H9 (cell line): ENCODE measurements around the gene RNF215. TPM values are rescaled to one million over a fixed set of nuclear protein-coding genes. Genes with fewer than 3 reads are reported as not detected.

ENCODE experiments used
- DNase-seq: peaks from one replicate; pipeline ENCODE4 v3.0.0-alpha.2; 2017
- H2AFZ ChIP-seq: one replicate; pipeline ENCODE4 v1.6.1; 2013; ENCODE audit warnings: mild to moderate bottlenecking, low read length, control low read depth, moderate library complexity
- H2AK5ac ChIP-seq: 2 replicates; pipeline ENCODE4 v1.6.1; 2013; ENCODE audit warnings: low read length, control low read depth, mixed read lengths; ENCODE audit not compliant: insufficient read length
- H2BK120ac ChIP-seq: one replicate; pipeline ENCODE4 v1.6.1; 2013; ENCODE audit warnings: low read depth, mild to moderate bottlenecking, low read length, control low read depth, inconsistent platforms; ENCODE audit not compliant: poor library complexity, severe bottlenecking
- H2BK12ac ChIP-seq: 2 replicates; pipeline ENCODE4 v1.6.1; 2013; ENCODE audit warnings: low read length, control low read depth, mixed read lengths, low read depth; ENCODE audit not compliant: insufficient read length
- H2BK15ac ChIP-seq: 2 replicates; pipeline ENCODE4 v1.6.1; 2013; ENCODE audit warnings: low read depth, low read length, control low read depth
- H2BK20ac ChIP-seq: one replicate; pipeline ENCODE4 v1.6.1; 2013; ENCODE audit warnings: low read depth, mild to moderate bottlenecking, low read length, control low read depth, inconsistent platforms; ENCODE audit not compliant: poor library complexity, severe bottlenecking
- H2BK5ac ChIP-seq: 2 replicates; pipeline ENCODE4 v1.6.1; 2013; ENCODE audit warnings: low read length, control low read depth, mixed read lengths; ENCODE audit not compliant: insufficient read length
- H3K14ac ChIP-seq: 2 replicates; pipeline ENCODE4 v1.6.1; 2013; ENCODE audit warnings: low read length, control low read depth; ENCODE audit not compliant: insufficient read depth
- H3K18ac ChIP-seq: 2 replicates; pipeline ENCODE4 v1.6.1; 2013; ENCODE audit warnings: low read depth, mild to moderate bottlenecking, mixed read lengths, low read length, control low read depth; ENCODE audit not compliant: insufficient read length
- H3K23ac ChIP-seq: 2 replicates; pipeline ENCODE4 v1.6.1; 2013; ENCODE audit warnings: low read length, control low read depth, mixed read lengths, low read depth; ENCODE audit not compliant: insufficient read length
- H3K23me2 ChIP-seq: 2 replicates; pipeline ENCODE4 v1.6.1; 2013; ENCODE audit warnings: low read depth, mild to moderate bottlenecking, mixed read lengths, low read length, control low read depth; ENCODE audit not compliant: insufficient read length, poor library complexity, severe bottlenecking
- H3K27ac ChIP-seq: 2 replicates; pipeline ENCODE4 v1.5.1; 2013; ENCODE audit warnings: low read length, control low read depth, mixed read lengths, low read depth; ENCODE audit not compliant: insufficient read length
- H3K27me3 ChIP-seq: 2 replicates; pipeline ENCODE4 v1.6.1; 2013; ENCODE audit warnings: low read length, control low read depth, inconsistent platforms; ENCODE audit not compliant: insufficient read depth
- H3K4ac ChIP-seq: 2 replicates; pipeline ENCODE4 v1.6.1; 2013; ENCODE audit warnings: low read depth, mild to moderate bottlenecking, control low read depth, inconsistent platforms, low read length, moderate library complexity
- H3K4me1 ChIP-seq: 2 replicates; pipeline ENCODE4 v1.6.1; 2013; ENCODE audit warnings: low read length, control low read depth, inconsistent platforms; ENCODE audit not compliant: insufficient read depth
- H3K4me2 ChIP-seq: 2 replicates; pipeline ENCODE4 v1.6.1; 2013; ENCODE audit warnings: low read length, control low read depth, mixed read lengths; ENCODE audit not compliant: insufficient read length, insufficient read depth
- H3K56ac ChIP-seq: 2 replicates; pipeline ENCODE4 v1.6.1; 2013; ENCODE audit warnings: low read depth, mild to moderate bottlenecking, mixed read lengths, low read length, control low read depth; ENCODE audit not compliant: insufficient read length
- H3K79me1 ChIP-seq: 2 replicates; pipeline ENCODE4 v1.6.1; 2013; ENCODE audit warnings: low read depth, mild to moderate bottlenecking, moderate library complexity, low read length, control low read depth, inconsistent platforms; ENCODE audit not compliant: insufficient read depth, poor library complexity, severe bottlenecking
- H3K79me2 ChIP-seq: 2 replicates; pipeline ENCODE4 v1.6.1; 2013; ENCODE audit warnings: low read length, control low read depth, inconsistent platforms; ENCODE audit not compliant: insufficient read depth
- H3K9ac ChIP-seq: 2 replicates; pipeline ENCODE4 v1.6.1; 2013; ENCODE audit warnings: low read length, control low read depth, mixed read lengths; ENCODE audit not compliant: insufficient read length; ENCODE audit errors: extremely low read depth
- H3K9me3 ChIP-seq: one replicate; pipeline ENCODE4 v1.6.1; 2013; ENCODE audit warnings: low read depth, low read length, inconsistent platforms; ENCODE audit not compliant: control insufficient read depth
- H3T11ph ChIP-seq: one replicate; pipeline ENCODE4 v1.6.1; 2013; ENCODE audit warnings: mild to moderate bottlenecking, low read length, control low read depth, inconsistent platforms
- H4K20me1 ChIP-seq: one replicate; pipeline ENCODE4 v1.6.1; 2013; ENCODE audit not compliant: control insufficient read depth, insufficient read length, insufficient read depth
- H4K5ac ChIP-seq: 2 replicates; pipeline ENCODE4 v1.6.1; 2013; ENCODE audit warnings: low read depth, mild to moderate bottlenecking, mixed read lengths, low read length, control low read depth; ENCODE audit not compliant: insufficient read length
- H4K8ac ChIP-seq: replicated peaks from 2 replicates; pipeline ENCODE4 v1.6.1; 2013; ENCODE audit warnings: low read length, control low read depth, mixed read lengths, low read depth; ENCODE audit not compliant: insufficient read length
- H4K91ac ChIP-seq: 2 replicates; pipeline ENCODE4 v1.6.1; 2013; ENCODE audit warnings: low read depth, mild to moderate bottlenecking, moderate library complexity, mixed read lengths, low read length, control low read depth; ENCODE audit not compliant: insufficient read length
- H3K27ac Mint-ChIP-seq, 3 experiments: 2 replicates in 2 of 3; 3 replicates in 1 of 3; pipeline ENCODE4 v1.8.0; 2020 to 2021; ENCODE audit warnings: mixed read lengths in 3 of 3, mild to moderate bottlenecking in 1 of 3, moderate library complexity in 1 of 3
- H3K27me3 Mint-ChIP-seq: 2 replicates; pipeline ENCODE4 v1.8.0; 2021; ENCODE audit warnings: low read depth, mild to moderate bottlenecking, moderate library complexity, mixed read lengths
- H3K36me3 Mint-ChIP-seq, 3 experiments: 2 replicates in 2 of 3; 3 replicates in 1 of 3; pipeline ENCODE4 v1.8.0; 2020 to 2021; ENCODE audit warnings: low read depth in 3 of 3, mixed read lengths in 3 of 3; ENCODE audit not compliant: insufficient read depth in 1 of 3
- H3K4me1 Mint-ChIP-seq, 2 experiments: 2 replicates each; pipeline ENCODE4 v1.8.0; 2020; ENCODE audit warnings: mixed read lengths in 2 of 2
- H3K4me3 Mint-ChIP-seq, 2 experiments: 2 replicates in 1 of 2; 3 replicates in 1 of 2; pipeline ENCODE4 v1.8.0; 2020 to 2021; ENCODE audit warnings: mild to moderate bottlenecking in 2 of 2, mixed read lengths in 2 of 2, moderate library complexity in 1 of 2
- H3K9me3 Mint-ChIP-seq, 2 experiments: 2 replicates in 1 of 2; 3 replicates in 1 of 2; pipeline ENCODE4 v1.8.0; 2020; ENCODE audit warnings: mild to moderate bottlenecking in 2 of 2, mixed read lengths in 2 of 2, moderate library complexity in 1 of 2
- WGBS: extraction: QIAGEN DNeasy Blood & Tissue Kit; methylation state at CpG from one replicate; pipeline ENCODE4 v1.1.7; 2013; ENCODE audit warnings: missing lambda C conversion rate, low lambda C conversion rate, mixed read lengths; ENCODE audit not compliant: insufficient read length; ENCODE audit errors: extremely low coverage; 5-methylcytosine and 5-hydroxymethylcytosine counted together
- total RNA-seq: library from RNA; stranded (reverse); gene quantifications from 2 replicates; pipeline ENCODE4 v1.2.1, GENCODE V29; 2021
- TF ChIP-seq, protein P1 (sequence below): fragments of 200-600 bp; sonication (generic); conservative IDR thresholded peaks from 3 replicates; pipeline ENCODE4 v1.8.0; 2021; ENCODE audit warnings: antibody characterized with exemption, mild to moderate bottlenecking

The RNF215 gene
- total RNA-seq, 1 experiment from 2014 or later: 24.5 TPM

DNA sequence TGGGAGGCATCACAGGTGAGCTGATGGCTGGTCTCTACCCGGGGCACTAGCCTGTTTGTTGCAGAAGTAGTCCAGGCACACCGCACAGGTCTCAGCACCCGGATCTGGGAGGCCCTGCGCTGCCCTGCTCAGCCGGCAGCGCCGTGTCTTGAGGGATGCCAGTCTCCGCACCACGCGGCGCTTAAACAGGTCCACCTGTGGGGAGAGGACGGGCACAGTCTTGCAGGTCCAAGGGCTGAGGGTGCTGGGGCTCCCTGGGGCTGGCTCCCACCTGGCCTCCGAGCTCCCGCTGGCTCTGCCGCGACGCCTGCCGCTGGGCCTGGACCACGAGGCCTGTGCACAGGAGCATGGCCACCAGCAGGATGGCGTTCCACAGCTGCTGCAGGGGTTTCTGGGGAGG lies 7.2 kb downstream of the RNF215 start:
- Histone ChIP-seq H3T11ph (no peak overlapping the region), H3K9me3 (no peaks in the 10 kb centered on the region), H3K23ac (no peak overlapping the region), H2BK20ac (no peak overlapping the region), H2BK12ac (no peak overlapping the region), H2AK5ac (no peak overlapping the region), H3K27ac (no peak overlapping the region), H4K5ac (no peak overlapping the region), H4K20me1 (no peaks in the 10 kb centered on the region), H3K4ac (no peak overlapping the region), H3K4me1 (no peaks in the 10 kb centered on the region), H4K8ac (no peak overlapping the region), H3K79me2 (no peaks in the 10 kb centered on the region), H3K23me2 (no peaks in the 10 kb centered on the region), H2BK15ac (no peak overlapping the region), H3K79me1 (no peaks in the 10 kb centered on the region), H3K18ac (no peak overlapping the region), H2BK120ac (no peak overlapping the region), H3K14ac (no peak overlapping the region), H3K9ac (no peak overlapping the region), H3K27me3 (no peaks in the 10 kb centered on the region), H2BK5ac (no peak overlapping the region), H2AFZ (no peak overlapping the region), H3K56ac (no peak overlapping the region), H3K4me2 (no peak overlapping the region), H4K91ac (no peak overlapping the region)
- TF ChIP-seq, protein P1, sequence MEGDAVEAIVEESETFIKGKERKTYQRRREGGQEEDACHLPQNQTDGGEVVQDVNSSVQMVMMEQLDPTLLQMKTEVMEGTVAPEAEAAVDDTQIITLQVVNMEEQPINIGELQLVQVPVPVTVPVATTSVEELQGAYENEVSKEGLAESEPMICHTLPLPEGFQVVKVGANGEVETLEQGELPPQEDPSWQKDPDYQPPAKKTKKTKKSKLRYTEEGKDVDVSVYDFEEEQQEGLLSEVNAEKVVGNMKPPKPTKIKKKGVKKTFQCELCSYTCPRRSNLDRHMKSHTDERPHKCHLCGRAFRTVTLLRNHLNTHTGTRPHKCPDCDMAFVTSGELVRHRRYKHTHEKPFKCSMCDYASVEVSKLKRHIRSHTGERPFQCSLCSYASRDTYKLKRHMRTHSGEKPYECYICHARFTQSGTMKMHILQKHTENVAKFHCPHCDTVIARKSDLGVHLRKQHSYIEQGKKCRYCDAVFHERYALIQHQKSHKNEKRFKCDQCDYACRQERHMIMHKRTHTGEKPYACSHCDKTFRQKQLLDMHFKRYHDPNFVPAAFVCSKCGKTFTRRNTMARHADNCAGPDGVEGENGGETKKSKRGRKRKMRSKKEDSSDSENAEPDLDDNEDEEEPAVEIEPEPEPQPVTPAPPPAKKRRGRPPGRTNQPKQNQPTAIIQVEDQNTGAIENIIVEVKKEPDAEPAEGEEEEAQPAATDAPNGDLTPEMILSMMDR: no peak
- H3K27ac Mint-ChIP-seq: no peak overlapping the region
- no CpG with 5 or more reads among the region's 20 CpGs for WGBS
- H3K27me3 Mint-ChIP-seq: no peaks in the 10 kb centered on the region
- H3K4me3 Mint-ChIP-seq: no peak overlapping the region
- peaks cover 2 to 42% (median 38%) of the 10 kb centered on the region in 3 experiments; a peak in 6 of 7 replicates for H3K36me3 Mint-ChIP-seq
- no peak for DNase-seq
- H3K4me1 Mint-ChIP-seq: no peaks in the 10 kb centered on the region
- H3K9me3 Mint-ChIP-seq: no peaks in the 10 kb centered on the region
